ENCODE results near the gene CHCHD3.

DNA sequence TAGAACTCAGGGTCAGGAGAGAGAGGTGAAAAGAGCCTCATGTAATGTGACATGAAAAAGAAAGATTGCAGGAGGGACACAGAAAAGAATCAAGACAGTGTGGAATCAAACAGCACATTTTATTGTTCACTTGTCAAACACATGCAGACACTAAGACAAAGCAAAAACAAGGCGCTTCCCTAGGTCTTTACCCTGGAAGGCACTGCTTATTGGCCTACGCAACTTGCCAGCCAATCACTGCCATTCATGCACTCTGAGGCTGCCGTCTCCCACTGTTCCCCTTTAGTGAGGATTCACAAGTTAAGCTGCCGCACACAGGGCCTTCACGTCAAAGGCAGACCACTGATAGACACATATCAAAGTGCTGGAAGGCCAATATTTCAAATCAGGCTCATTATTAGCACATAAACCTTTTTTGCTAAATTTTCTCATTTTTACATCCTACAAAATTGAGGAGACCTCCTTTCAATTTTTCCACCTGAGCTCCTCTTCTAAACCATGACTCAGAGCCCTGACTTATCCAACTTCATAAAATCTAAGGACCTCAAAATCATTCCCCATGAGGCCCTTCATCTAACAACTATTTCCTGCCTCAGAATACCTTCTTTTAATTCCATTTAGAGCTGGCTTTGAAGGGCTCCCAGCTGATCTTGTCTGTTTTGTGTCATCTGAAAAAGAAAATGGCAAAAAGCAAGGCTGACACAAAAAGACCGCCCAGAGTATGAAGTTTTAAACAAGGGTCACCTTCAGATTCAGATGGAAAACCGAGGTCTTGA lies 149.4 kb downstream of the CHCHD3 start:
- TF ChIP-seq ZNF416 (CRISPR knock-in tag; IDR thresholded peaks at IDR 0.05): no peak
- TF ChIP-seq, protein P1, sequence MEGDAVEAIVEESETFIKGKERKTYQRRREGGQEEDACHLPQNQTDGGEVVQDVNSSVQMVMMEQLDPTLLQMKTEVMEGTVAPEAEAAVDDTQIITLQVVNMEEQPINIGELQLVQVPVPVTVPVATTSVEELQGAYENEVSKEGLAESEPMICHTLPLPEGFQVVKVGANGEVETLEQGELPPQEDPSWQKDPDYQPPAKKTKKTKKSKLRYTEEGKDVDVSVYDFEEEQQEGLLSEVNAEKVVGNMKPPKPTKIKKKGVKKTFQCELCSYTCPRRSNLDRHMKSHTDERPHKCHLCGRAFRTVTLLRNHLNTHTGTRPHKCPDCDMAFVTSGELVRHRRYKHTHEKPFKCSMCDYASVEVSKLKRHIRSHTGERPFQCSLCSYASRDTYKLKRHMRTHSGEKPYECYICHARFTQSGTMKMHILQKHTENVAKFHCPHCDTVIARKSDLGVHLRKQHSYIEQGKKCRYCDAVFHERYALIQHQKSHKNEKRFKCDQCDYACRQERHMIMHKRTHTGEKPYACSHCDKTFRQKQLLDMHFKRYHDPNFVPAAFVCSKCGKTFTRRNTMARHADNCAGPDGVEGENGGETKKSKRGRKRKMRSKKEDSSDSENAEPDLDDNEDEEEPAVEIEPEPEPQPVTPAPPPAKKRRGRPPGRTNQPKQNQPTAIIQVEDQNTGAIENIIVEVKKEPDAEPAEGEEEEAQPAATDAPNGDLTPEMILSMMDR (IDR thresholded peaks at IDR 0.05): no peak
- no peak for TF ChIP-seq TEAD4 (CRISPR knock-in tag; IDR thresholded peaks at IDR 0.05)
- TF ChIP-seq, protein P2, sequence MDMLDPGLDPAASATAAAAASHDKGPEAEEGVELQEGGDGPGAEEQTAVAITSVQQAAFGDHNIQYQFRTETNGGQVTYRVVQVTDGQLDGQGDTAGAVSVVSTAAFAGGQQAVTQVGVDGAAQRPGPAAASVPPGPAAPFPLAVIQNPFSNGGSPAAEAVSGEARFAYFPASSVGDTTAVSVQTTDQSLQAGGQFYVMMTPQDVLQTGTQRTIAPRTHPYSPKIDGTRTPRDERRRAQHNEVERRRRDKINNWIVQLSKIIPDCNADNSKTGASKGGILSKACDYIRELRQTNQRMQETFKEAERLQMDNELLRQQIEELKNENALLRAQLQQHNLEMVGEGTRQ (CRISPR knock-in tag; IDR thresholded peaks at IDR 0.05): no peak
- no peak for TF ChIP-seq GABPB1 (CRISPR knock-in tag; IDR thresholded peaks at IDR 0.05)
- no peak for TF ChIP-seq GRHL2 (CRISPR knock-in tag; IDR thresholded peaks at IDR 0.05; ENCODE audit: insufficient replicate concordance, severe bottlenecking)
- no peak for TF ChIP-seq TP53 (CRISPR knock-in tag; IDR thresholded peaks at IDR 0.05)
- TF ChIP-seq, protein P3, sequence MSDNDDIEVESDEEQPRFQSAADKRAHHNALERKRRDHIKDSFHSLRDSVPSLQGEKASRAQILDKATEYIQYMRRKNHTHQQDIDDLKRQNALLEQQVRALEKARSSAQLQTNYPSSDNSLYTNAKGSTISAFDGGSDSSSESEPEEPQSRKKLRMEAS (CRISPR knock-in tag; IDR thresholded peaks at IDR 0.05): no peak
- TF ChIP-seq IRF2 (CRISPR knock-in tag; IDR thresholded peaks at IDR 0.05; ENCODE audit: borderline replicate concordance, low read depth): no peak

All from WTC11 (cell line).